Suprapubic skin (tissue), 3 donors: ENCODE data around the gene DBI.

Experiments used
- CTCF ChIP-seq, 2 donors: fragments of 200-600 bp in 1 of 2; fragments of 450-650 bp in 1 of 2; sonication (generic) in 1 of 2; IDR thresholded peaks; one replicate each; pipeline ENCODE4 v1.5.1; 2016 to 2019; ENCODE audit warnings: antibody characterized with exemption in 2 of 2, mild to moderate bottlenecking in 1 of 2, moderate library complexity in 1 of 2
- EP300 ChIP-seq: sonication (generic); formaldehyde crosslinking; IDR thresholded peaks from one replicate; pipeline ENCODE4 v1.6.1; 2017; ENCODE audit warnings: antibody characterized with exemption
- POLR2A ChIP-seq, 2 donors: fragments of 450-650 bp; IDR thresholded peaks; one replicate each; pipeline ENCODE4 v1.6.1; 2017; ENCODE audit warnings: antibody characterized with exemption in 2 of 2, mild to moderate bottlenecking in 2 of 2, moderate library complexity in 2 of 2

DNA sequence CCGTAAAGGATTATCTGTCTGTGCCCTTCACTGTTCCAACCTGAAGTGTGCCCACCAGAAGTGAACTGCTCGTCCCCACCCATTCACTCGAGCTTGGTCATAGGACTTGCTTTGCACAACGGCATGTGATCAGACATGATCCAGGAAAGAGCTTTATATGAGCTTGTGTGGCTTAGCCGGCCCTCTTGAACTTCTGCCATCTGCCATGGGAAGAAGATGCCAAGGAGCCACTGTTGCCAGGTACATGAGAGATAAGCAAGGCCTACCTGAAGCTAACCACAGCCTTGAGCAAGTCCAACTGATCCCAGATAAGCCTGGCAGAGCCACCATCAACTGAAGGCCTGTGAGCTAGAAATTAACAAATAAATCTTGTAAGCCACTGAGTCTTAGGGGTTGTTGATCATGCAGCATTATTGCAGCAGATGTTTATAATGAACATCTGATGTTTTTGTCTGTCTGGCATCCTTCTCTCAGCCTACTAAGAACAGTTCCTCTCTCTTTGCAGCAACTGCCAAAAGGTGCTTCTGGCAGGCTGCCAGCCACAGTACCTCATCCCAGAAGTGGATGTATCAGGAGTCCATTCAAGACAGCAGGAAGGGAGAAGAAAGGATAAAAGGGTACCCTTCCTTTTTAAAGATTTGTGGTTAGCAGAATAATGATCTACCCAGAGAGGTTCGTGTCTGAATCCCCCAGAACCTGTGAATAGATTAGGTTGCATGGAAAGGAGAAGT lies 16.8 kb downstream of the DBI start:
- TF ChIP-seq POLR2A (IDR thresholded peaks at IDR 0.05) (no peak), CTCF (IDR thresholded peaks at IDR 0.05) (no peak), EP300 (no peak)
